Stimulated activated CD8-positive, alpha-beta memory T cell treated with anti-CD3 and anti-CD28 coated beads, Interleukin-12 subunit alpha, Interleukin-12 subunit beta, amount 100 ng/mL, for 1 hour (primary cell): ENCODE results near the gene MMP19.

Experiments
- DNase-seq: peaks from one replicate; pipeline ENCODE4 v3.0.0-alpha.2; 2020; ENCODE audit warnings: low read depth

The MMP19 gene

GRCh38 chr12:55812088-55812487 lies 30.6 kb downstream of the MMP19 start:
- no peak for DNase-seq

DNA sequence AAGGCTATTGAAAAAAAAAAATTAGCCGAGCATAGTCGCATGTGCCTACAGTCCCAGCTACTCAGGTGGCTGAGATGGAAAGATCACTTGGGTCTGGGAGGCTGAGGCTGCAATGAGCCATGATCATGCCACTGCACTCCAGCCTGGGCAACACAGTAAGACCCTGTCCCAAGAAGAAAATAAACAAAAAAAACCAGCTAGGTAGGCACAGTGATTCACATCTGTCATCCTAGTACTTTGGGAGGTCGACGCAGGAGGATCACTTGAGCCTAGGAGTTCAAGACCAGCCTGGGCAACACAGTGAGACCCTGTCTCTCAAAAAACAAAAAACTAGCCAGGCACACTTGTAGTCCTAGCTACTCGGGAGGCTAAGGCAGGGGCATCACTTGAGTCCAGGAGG lies 33.5 kb downstream of the MMP19 start:
- DNase-seq: no peak

DNA sequence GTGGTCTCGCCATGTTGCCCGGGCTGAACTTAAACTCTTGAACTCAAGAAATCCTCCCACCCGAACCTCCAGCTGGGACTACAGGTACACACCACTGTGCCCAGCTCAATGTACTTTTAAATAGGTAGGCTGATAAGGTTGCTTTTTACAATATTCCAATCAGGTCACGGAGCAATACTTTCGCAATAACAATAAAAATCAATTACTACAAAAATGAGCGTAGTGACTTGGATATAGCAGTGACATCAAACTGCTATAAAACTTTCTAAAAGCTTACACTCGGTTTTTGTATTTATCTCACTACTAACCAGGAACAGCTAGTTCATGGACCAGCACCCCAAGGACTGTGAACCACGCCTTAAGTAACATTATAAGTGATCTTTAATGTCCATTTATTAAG lies 35.8 kb downstream of the MMP19 start:
- no peak for DNase-seq

DNA sequence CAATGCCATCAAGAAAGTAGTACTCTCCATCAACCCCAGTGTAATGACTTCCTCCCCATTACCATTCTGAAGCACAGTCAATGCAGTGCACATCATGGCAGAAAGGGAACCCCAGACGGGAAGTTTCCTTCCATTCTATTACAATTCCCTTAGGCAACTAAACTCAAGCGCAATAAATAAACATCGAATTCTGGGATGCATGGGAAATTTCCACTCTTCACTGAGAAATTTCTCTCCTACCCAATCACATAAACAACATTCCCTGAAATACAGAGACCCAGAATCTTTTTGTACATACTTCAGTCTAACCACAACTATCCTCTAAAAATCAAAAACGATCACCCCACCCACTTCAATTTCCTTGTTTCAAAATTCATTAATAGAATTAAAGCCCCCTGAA lies 45.2 kb downstream of the MMP19 start:
- DNase-seq: no peak

DNA sequence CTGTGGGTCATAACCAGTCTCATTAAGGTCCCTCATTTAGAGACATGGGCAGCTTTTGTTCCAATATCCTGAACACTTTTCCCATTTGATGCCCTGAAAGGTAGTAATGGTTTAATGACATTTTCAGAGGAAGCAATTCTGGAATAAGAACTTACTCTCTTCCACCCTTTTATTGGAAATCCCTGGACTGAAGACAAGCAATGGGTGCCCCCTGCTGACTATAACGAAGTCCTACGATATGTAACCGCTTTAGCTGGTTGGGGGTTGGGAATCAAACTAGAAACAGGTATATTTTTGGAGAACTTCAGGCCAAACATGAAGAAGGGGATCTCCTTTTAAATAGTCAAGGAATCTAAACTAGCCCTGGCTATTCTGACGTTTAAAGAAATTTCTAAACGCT lies 45.7 kb downstream of the MMP19 start:
- DNase-seq: no peak

- DNase-seq: no peak
Measured at GRCh38 chr12:55795950-55796349, 46.8 kb downstream of the MMP19 start.

GRCh38 chr12:55789893-55790292 lies 52.8 kb downstream of the MMP19 start:
- DNase-seq: no peak

DNA sequence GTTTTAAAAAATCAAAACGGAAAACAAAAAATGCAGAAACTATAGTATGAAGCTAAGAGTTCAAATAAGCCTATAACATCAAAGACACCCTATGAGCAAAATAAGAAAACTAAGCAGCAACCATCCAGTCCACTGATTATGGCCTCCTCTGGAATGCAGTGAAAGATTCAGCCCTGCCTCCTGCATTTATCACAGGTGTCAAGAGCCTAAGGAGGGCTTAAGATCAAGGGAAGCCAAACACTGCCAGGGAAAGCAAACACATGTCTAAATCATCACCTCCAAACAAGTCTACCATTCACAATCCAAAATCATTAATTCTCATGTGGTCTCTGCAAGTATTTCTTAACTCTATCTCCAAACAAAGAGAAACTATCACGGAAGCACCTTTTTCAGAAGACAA lies 53.6 kb downstream of the MMP19 start:
- no peak for DNase-seq

DNA sequence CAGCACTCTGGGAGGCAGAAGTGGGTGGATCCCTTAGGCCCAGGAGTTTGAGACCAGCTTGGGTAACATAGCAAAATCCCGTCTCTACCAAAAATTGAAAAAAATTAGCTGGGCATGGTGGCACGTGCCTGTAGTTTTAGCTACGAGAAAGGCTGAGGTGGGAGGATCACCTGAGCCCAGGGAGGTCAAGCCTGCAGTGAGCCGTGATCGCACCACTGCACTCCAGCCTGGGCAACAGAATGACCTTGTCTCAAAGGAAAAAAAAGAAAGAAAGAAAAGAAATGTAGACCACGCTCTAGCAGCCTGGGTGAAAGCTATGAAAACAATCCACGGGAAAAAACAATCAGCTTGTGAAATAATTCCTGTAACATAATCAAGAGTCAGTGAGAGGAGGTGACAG lies 54.2 kb downstream of the MMP19 start:
- DNase-seq: no peak
